CD1c-positive myeloid dendritic cell (primary cell): ENCODE data around the gene BSG.
A peak's percentile ranks its signal among the peaks of the same experiment; 100 is the strongest.
"Not testable (repeated sequence)": the region's sequence is repeated elsewhere in the genome, so short reads cannot be mapped to it uniquely, and the experiment has no call there.

Experiments used
- DNase-seq: peaks from one replicate; pipeline ENCODE4 v3.0.0-alpha.2; 2016; ENCODE audit errors: extremely low spot score

Gene BSG

DNA sequence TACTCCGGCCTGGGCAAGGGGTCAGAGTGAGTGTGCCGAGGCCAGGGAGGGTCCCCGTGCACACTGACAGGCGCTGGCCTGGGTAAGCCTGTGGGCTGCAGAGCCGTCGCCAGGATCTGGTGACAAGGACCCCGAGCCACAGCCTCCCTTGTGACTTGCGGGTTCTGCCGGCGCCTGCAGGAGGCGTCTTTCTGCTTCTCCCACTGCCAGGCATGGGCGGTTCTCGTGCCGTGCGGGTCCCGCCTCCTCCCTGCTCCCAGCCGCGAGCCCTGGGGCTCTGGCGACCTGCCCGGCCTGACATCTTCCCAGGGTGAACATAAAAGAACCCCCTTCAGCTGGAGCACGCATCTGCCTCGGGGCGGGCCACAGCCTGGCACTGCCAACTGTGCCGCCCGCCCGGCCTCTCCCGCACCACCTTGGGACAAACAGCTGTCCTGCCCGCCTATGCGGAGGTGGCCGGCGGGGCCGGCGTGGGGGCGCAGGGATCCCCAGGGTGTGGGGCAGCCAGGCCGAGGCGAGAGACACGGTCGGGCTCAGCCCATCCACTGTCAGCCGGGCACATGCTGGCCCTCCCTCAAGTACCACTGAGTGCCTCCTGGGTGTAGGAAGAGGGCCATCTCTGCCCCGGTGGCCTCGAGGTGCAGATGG, 15.8 kb downstream of the BSG start:
- peak; percentile 78 for DNase-seq

DNA sequence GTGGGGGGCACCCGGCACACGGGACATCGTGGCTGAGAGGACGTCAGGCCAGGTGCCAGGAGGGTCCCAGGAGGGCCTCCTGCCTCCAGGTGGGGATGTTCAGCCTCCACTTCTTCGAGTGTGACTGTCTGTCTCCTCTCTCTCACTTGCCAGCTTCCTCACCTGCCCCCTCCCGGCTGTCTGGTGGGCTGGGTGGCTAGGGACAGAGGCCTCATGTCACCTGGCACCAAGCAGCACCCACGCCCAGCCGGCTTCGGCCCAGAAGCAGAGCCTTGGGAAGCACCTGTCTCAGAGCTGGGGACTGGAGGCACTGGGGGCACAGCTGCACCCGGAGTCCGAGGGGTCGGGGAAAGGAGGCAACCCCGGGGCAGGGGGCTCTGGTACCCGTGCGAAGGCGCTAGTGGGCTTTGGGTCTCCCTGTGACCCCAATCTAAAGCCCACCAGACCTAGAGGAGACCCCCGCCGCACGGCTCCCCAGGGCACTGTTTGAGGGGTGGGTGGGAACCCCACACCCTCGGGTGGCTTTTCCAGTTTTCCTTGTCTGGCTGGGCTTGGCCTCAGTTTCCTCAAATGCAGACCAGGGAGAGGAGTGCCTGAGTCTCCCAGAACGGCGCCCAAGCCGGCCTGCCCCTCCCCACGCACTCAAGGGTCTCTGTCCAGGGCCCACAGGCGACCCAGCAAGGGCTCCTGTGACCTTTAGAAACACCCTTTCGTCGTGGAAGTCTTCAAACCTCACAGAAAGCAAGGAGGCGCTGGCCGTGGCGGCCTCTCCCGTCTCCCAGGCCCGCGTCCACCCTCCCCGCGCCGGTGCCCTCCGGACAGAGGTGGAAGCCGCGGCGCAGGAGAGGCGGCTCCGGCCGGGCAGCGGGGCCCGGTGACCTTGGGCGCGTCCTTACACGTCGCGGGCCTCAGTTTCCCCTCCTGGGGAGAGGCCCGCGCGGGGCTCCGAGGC, 16.6 kb downstream of the BSG start:
- DNase-seq: no peak

DNA sequence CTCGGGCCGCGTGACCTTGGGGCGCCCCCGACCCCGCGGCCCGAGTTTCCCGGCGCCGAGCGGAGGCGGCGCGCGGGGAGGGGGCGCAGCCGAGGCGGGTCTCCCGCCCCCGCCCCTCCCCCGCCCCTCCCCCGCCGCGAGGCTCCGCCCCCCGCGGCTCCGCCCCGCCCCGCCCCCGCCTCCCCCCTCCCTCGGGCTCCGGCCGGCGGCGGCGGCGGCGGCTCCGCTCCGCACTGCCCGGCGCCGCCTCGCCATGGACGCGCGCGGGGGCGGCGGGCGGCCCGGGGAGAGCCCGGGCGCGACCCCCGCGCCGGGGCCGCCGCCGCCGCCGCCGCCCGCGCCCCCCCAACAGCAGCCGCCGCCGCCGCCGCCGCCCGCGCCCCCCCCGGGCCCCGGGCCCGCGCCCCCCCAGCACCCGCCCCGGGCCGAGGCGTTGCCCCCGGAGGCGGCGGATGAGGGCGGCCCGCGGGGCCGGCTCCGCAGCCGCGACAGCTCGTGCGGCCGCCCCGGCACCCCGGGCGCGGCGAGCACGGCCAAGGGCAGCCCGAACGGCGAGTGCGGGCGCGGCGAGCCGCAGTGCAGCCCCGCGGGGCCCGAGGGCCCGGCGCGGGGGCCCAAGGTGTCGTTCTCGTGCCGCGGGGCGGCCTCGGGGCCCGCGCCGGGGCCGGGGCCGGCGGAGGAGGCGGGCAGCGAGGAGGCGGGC, 17.4 kb downstream of the BSG start, which contains the start of gene HCN2:
TSS of gene HCN2 (plus strand) at position 189 of the 703 bp plus-strand sequence. CDS start at position 254, 65 bp downstream.
- DNase-seq: no peak

DNA sequence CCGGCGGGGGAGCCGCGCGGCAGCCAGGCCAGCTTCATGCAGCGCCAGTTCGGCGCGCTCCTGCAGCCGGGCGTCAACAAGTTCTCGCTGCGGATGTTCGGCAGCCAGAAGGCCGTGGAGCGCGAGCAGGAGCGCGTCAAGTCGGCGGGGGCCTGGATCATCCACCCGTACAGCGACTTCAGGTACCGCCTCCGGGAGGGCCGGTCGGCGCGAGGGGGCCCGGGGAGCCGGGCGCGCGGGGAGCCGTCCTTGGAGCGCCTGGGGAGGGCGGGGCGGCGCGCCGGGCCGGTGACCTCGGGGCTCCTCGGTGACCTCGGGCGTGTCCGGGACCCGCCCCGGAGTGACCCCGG, 18.0 kb downstream of the BSG start:
- DNase-seq: peak; percentile 15

DNA sequence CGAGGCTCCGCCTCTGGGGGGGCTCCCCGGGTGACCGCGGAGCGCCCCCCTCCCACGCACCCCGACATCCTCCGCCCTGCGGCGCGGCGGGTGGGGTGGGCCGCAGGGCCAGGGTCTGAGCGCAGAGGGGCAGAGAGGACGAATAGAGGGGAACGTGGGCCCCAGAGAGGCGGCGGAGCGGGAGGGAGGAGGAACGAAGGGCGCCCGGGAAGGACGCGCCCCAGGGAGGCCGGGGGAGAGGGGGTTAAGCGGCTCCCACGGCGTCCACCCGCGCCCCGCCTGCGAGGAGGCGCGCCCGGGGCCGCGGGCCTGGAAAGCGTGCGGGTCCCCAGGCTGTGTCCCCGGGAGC, 18.3 kb downstream of the BSG start:
- DNase-seq: no peak

DNA sequence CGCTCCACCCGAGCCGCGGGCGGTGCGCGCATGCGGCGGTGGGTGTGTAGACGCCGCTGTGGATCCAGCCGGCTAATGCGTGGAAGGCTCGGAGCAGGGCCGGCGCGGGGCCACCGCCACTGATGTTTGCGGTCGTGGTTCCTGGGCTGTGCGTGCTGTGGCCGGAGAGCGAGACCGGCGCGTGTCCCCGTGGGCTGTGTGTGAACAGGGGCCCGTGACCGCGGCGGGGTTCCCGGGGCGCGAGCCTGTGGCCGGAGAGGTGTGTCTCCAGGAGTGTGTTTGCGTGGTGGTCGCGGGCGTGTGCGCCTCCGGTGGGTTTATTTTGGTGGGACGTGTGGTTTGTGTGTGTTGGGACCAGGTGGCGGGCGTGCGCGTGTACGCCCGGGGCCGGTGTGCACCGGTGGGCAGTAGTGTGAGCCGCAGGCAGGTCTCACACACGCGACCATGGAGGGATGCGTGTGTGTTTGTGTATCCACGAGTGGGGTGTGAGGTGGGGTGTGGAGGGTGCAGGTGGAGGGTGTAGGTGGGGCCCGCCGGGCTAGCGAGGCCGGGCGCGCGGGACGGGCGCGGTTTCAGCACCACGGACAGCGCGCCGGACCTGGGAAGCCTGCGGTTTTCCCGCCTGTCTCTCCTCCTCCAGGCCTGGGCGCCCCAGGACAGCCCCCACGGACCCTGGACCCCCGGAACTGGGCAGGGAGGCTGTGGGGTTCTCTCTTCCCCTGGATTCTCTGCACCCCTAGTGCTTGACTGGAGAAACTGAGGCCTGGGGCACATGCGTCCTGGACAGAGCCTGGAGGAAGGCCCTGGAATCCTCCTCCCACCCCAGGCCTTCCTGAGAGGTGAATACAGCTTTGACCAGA, 18.9 kb downstream of the BSG start:
- peak; percentile 24 for DNase-seq

DNA sequence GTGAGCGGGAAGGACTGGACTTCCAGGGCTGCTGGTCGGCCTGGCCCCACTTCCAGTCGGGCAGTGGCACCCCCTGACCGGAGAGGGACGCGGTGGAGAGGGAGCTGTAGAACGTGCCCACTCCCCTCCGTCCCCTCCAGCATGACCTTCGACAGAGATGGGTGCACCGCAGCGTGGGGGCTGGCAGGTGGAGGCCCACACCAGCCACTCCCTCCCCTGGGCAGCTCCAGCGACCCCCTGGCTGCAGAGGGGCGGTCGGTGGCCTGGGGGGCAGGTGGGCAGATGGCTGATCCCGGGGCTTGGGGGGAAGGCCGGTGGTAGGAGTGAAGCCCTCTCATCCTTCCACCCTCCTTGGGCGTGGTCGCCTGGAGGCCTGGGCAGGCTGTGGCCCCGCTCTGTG, 19.7 kb downstream of the BSG start:
- DNase-seq: no peak

DNA sequence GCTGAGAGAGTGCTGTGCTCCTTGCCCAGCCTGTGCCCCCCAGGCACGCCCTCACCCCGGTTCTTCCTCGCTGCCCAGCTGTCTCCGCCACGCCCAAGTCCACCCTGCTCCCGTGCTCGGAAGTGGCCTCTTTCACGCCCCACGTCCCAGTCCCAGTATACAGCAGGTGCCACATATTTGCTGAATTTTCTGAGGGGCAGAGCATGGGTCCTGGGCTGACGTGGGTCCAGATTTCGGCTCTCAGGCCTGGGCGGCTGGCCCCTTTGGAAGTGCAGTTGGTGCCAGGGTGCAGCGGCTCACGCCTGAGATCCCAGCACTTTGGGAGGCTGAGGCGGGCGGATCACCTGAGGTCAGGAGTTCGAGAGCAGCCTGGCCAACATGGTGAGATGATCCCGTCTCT, 20.7 kb downstream of the BSG start:
- no peak for DNase-seq

DNA sequence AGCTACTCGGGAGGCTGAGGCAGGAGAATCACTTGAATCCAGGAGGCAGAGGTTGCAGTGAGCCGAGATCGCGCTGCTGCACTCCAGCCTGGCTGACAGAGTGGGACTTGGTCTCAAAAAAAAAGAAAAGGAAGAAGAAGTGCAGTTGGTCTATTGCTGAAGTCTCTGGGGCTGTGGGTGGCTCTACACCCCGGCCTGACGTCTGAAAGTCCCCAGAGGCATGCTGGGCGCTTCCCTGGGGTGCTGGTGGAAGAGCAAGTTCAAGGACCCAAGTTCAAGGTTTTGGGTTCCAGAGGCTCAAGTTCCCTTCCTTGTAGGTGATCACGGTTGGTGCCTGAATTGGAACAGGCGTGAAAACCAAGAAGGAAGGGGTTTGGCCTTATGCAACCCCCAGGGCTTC, 21.1 kb downstream of the BSG start:
- peak; percentile 24 for DNase-seq

DNA sequence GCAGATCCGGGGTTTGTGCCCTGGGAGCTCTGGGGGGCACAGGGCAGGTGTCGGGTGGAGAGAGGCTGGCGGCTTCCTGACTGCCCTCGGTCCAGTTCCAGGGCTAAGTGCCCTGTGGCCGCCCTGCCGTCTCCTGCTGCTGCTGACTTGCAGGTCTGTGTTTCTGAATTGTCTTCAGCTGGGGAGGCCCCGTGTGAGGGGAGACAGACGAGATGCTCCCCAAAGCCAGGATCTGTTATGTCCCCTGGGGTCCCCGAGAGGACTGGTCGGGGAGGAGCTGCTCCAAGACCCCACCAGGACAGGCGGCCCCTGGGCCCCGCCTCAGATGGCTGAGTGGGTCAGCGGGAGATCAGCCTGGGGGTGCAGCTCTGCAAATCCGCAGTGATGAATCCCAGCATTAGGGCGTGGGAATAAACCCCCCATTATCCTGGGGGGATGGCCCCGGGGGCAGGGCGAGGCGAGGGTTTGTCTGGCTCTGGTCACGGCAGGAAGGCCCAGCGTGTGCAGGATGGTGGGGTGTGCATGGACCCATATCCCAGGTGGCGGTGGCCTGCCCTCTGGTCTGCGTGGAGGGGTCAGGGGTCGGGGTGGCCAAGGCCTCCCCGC, 22.0 kb downstream of the BSG start:
- DNase-seq: no peak

DNA sequence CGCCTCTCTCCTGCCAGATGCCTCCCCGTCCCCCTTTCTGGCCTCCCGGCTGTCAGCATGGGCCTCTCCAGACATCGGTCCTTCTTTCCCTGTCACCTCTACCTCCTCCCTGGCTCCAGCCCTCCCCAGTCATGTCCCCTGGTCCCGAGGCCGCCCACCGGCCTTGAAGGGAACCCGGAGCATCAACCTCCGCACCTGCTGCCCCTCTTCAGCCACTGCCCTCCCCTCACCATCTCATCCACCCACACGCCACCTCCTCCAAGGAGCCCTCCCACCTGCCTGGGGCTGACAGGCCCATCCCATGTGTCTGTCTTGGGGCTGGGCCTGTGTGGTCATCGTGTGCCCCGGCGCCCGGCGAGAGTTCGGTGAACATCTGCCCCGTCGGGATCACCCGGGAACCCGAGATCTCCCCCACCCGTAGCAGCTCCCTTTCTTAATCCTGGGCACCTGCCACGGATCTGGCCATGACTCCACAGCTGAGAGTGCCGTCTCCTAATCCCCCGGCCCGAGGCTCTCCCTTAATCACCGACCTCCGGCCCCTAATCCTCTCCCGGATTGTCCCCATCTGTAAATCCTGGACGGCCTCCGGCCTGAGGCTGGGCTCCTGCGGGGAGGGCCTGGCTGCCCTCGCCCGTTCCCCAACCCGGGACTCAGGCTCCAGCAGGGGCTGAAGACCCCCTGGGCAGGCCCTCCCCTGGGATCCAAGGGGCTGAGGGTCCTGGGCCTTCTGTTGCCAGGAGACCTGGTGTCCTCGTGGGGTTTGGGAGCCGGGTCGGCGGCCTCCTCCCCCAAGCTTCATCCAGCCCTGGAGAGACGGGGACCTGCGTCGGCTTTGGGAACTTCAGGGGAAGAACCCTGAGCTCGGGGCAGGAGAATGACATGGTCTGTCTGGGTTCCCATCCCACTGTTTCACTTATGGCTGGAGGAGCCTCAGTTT, 23.2 kb downstream of the BSG start:
- DNase-seq: no peak

DNA sequence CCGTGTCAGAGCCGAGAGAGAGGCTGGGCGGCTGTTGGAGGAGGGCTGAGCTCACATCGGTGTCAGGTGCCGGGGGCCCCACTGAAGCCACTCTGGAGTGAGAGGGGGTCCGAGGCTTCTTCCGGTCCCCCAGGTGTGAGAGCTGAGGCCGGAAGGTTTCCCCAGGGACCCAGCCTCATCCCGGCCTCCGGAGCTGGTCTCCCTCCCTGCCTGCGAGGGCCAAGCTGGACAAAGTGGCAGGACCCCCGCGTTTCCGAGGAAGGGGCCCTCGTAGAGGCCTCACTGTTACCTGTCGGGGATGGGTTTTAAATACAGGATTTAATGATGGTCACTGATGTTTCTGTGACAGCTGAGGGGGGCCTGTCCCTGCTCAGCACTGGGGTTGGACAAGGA, 23.9 kb downstream of the BSG start:
- no peak for DNase-seq

DNA sequence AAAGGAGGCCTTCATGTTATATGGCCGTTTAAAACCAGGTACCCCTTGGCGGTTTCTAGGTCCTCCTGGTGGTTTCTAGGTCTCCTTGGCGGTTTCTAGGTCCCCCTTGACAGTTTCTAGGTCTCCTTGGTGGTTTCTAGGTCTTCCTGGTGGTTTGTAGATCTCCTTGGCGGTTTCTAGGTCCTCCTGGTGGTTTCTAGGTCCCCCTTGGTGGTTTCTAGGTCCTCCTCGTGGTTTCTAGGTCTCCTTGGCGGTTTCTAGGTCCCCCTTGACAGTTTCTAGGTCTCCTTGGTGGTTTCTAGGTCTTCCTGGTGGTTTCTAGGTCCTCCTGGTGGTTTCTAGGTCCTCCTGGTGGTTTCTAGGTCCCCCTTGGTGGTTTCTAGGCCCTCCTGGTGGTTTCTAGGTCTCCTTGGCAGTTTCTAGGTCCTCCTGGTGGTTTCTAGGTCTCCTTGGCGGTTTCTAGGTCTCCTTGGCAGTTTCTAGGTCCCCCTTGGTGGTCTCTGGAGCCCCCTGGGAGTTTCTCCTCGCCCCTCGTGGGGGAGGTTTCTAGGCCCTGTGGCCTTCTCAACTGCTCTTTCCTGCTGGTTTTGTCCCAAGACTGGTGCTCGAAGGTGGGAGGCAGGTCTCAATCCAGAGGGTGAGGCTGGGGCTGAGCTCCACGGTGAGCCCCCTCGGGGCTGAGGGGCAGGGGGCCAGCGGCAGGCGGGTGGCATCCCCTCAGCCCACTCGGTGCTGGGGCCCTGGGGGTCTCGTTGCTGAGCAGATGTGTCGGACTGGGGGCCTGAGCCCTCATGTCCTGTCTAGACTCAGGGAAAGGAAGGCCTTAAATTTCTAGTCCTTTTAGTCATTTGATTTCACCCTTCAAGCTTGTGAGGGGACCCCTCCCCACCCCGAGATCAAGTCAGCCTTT, 25.3 kb downstream of the BSG start:
- DNase-seq: no peak

DNA sequence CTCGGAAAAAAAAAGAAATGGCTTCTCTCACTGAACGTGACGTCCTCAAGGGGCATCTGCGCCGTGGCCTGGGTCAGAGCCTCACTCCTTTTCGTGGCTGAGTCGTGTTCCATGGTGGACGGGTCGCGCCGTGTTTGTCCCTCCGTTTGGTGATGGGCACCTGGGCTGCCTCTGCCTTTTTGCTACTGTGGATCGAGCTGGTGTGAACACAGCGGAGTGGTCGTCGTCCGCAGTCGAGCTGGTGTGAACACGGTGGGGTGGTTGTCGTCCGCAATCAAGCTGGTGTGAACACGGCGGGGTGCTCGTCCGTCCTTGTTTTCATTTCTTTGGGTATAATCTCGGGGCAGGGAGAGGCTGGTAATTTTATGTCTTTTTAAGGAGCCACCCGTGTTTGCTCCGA, 28.9 kb downstream of the BSG start:
- DNase-seq: no peak

DNA sequence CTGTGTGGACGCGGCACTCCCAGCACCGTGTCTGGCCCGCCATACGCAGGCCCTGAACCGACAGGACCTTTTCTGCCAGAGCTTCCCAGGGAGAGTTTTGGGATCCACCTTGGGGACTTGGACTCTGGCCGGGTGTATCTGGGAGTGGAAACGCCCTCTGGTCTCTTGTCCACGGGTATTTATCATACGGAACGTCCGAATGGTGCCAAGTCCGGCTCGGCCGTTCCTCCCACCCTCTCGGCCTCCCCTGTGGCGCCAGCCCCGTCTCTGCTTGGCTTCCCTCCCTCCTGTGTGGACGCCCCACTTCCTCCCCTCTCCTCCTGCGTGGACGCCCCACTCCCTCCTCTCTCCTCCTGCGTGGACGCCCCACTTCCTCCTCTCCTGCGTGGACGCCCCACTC, 29.4 kb downstream of the BSG start:
- no peak for DNase-seq

DNA sequence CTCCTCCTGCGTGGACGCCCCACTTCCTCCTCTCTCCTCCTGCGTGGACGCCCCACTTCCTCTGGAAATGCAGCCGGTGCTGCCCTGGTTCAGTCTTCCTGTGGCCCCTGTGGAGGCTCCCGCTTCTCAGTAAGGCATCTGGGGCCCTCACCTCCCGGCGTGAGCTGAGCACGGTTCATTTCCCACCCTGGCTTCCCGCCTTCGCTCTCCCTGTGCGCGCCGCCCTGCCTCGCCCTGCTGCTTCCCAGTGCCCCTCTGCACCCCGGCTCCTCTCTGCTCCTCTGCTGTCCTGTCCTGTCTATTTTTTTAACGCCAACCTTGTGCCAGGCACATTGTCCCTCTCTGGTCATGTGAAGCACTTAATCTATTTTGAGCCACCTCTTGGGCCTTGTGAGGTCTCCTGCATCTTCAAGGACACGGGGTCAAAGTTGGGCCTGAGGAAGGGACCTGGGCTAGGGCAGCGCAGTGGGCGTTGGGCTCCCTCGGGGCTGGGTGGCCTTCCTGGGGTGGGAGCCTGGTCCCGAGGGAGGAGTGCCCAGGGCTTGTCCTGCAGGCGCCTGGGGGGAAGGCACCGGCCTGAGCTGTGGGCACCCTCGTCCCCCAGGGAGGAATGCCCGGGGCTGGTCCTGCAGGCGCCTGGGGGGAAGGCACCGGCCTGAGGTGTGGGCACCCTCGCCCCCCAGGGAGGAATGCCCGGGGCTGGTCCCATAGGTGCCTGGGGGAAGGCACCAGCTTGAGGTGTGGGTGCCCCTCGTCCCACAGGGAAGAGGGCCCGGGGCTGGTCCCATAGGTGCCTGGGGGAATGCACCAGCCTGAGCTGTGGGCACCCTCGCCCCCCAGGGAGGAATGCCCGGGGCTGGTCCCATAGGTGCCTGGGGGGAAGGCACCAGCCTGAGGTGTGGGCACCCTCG, 30.2 kb downstream of the BSG start:
- no peak for DNase-seq

DNA sequence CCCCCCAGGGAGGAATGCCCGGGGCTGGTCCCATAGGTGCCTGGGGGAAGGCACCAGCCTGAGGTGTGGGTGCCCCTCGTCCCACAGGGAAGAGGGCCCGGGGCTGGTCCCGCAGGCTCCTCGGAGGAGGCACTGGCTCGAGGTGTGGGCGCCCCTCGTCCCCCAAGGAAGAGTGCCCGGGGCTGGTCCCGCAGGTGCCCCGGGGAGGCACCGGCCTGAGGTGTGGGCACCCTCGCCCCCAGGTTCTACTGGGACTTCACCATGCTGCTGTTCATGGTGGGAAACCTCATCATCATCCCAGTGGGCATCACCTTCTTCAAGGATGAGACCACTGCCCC, 30.9 kb downstream of the BSG start:
- DNase-seq: not testable (repeated sequence)

DNA sequence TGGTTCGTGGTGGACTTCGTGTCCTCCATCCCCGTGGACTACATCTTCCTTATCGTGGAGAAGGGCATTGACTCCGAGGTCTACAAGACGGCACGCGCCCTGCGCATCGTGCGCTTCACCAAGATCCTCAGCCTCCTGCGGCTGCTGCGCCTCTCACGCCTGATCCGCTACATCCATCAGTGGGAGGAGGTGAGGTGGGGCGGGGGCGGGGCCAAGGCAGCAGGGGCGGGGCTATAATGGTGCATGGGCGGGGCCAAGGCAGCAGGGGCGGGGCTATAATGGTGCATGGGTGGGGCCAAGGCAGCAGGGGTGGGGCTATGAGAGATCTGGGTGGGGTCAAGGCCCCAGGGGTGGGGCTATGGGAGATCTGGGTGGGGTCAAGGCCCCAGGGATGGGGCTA, 31.4 kb downstream of the BSG start:
- not testable (repeated sequence) for DNase-seq
